Activated CD8-positive, alpha-beta memory T cell treated with anti-CD3 and anti-CD28 coated beads, Interleukin-2, amount 50 U/mL, for 24 hours (primary cell): ENCODE measurements around the gene TMEM254.
"Not testable (repeated sequence)": the region's sequence is repeated elsewhere in the genome, so short reads cannot be mapped to it uniquely, and the experiment has no call there.

Source experiments
- DNase-seq: peaks from one replicate; pipeline ENCODE4 v3.0.0-alpha.2; 2020; ENCODE audit errors: extremely low read depth

TMEM254 gene

DNA sequence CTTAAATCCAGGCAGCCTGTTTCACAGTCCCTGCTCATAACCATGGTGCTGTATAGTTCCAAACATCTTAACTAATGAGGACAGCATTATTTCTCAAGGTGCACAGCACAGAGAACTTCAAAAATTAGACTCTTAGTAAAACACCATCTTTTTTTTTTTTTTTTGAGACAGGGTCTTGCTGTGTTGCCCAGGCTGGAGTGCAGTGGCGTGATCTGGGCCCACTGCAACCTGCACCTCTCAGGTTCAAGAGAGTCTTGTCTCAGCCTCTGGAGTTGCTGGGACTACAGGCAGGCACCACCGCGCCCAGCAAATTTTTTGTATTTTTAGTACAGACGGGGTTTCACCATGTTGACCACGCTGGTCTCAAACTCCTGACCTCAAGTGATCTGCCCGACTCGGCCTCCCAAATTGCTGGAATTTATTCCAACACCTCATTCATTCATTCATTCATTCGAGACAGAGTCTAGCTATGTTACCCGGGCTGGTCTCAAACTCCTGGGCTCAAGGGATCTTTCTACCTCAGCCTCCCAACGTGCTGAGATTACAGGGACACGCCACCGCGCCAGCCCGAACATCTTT is 507 bp upstream of the TMEM254 start:
- no peak for DNase-seq

DNA sequence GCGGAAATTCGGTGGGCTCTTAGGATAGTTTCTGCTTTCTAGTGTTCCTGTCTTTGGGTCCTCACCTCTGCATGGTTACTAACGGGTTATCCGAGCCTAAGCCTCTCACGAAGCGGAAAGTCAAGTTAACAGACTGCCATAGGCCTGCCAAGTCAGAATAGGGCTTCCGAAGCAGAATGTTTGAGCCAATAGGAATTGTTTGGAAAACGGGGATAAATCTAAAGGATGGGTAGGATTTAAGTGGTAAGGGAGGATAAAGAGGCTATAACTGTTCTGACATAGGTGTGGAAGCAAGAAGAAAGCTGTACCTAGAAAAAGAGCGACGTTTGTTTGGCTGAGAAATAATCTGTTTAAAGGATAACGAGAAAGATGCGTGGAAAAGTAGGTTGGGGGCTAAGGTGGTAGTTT is 851 bp downstream of the TMEM254 start:
- no peak for DNase-seq

DNA sequence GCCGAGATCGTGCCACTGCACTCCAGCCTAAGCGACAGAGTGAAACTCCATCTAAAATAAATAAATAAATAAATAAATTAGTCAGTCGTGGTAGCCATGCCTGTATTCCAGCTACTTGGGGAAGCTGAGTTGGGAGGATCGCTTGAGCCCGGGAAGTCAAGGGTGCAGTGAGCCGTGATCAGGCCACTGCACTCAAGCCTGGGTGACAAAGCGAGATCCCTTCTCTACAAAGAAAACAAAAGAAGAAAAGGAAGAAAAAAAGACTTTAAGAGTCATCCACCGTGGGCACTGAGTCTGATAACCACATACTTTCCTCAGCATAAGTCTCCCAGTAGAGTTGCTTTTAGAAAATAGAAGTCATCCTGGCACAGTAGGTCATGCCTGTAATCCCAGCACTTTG is 2.6 kb downstream of the TMEM254 start:
- DNase-seq: no peak

DNA sequence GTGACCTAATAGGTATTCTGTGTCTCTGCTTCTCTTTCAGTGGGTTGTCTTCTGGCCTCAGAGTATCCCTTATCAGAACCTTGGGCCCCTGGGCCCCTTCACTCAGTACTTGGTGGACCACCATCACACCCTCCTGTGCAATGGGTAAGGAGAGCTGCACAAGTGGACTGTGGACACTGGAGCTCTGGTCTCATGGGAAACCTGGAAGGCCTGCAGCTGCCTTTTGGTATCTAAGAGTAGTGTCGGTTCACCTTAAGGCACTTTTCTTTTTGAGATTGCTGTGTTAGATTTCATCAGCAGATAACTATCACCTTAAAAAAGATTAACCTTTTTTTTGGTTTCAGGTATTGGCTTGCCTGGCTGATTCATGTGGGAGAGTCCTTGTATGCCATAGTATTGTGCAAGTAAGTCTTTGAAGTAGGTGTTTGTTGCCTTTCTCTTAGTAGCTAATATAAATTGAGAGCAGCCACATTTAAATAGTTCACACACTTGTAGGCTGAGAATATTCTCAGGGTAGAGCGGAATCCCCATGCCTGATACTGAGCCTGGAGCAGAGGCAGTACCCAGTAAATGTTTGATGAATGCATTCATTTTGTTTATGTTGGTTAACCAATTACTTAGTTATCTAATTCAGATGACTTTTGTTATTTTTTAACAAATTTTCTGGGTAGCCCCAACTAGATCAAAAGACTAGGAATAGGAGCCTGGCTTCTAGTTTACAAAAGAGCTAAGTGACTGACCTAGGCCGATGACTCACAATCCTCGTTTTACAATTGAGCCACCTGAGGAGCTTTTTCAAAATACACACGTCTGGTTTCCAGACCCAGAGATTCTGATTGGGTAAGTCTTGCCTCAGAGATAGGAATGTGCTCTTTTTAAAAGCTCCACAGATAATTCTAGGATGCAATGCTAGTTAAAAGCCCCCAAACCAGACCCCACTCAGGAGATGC is 3.6 kb downstream of the TMEM254 start:
- DNase-seq: no peak

DNA sequence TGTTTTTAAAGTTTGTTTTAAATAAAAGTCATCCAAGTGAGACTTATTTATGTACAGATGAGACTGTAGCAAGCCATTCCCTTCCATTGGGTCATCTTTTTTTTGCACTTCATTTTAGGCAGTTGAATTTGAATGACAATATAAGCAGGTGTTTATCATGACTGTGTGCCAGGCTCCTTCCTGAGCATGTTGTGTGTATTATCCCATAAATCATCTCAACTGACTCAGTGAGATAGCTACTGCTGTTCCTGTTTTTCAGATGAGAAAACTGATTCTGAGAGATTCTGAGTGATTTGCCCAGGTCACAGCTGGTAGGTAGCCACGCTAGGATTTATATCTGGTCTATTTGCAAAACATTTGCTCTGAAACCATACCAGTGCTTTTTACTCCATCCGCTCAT is 11.7 kb downstream of the TMEM254 start:
- no peak for DNase-seq

DNA sequence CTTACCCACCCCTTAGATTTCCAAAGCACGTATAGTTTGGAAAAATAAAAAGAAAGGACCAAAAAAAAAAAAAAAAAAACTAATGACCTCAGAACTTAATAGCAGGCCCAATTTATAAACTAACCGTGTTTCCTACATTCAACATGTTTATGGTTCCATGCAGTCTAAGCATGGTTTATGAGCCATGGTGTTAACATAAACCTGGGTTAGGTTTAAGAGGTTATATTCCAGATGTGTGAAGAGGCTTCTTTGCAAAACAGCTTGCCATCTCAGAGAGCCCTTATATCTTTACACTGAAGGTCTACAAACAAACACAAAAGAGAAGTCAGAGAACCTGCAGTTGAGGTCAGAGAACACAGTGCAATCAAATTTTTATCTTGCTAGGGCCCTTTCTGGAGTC is 15.8 kb downstream of the TMEM254 start:
- DNase-seq: no peak

DNA sequence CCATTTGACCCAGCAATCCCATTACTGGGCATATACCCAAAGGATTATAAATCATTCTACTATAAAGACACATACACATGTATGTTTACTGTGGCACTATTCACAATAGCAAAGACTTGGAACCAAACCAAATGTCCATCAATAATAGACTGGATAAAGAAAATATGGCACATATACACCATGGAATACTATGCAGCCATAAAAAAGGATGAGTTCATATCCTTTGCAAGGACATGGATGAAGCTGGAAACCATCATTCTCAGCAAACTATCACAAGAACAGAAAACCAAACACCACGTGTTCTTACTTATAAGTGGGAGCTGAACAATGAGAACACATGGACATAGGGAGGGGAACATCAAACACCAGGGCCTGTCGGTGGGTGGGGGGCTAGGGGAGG is 19.8 kb downstream of the TMEM254 start:
- not testable (repeated sequence) for DNase-seq

DNA sequence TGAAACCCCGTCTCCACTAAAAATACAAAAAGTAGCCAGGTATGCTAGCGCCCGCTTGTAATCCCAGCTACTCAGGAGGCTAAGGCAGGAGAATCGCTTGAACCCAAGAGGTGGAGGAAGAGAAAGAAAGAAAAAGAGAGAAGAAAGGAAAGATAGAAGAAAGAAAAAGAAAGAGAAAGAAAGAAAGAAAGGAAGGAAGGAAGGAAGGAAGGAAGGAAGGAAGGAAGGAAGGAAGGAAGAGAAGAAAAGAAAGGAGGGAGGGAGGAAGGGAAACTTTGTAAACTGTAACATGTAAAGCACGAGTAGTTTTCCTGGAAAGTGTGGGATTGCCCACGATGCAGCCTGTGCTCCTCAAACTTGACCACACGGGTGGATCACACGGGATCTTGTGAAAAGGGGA is 20.8 kb downstream of the TMEM254 start:
- DNase-seq: not testable (repeated sequence)

DNA sequence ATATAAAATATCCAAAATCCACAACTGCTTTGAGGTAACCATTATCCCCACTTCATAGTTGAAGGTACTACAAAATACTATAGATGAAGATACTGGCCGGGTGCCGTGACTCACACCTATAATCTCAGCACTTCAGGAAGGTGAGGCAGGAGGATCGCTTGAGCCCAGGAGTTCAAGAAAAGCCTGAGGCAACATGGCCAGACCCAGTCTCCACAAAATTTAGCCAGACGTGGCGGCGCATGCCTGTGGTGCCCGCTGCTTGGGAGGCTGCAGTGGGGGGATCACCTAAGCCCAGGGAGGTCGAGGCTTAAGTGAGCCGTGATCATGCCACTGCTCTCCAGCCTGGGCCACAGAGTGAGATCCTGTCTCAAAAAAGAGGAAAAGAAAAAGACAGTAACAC is 21.7 kb downstream of the TMEM254 start:
- DNase-seq: no peak

DNA sequence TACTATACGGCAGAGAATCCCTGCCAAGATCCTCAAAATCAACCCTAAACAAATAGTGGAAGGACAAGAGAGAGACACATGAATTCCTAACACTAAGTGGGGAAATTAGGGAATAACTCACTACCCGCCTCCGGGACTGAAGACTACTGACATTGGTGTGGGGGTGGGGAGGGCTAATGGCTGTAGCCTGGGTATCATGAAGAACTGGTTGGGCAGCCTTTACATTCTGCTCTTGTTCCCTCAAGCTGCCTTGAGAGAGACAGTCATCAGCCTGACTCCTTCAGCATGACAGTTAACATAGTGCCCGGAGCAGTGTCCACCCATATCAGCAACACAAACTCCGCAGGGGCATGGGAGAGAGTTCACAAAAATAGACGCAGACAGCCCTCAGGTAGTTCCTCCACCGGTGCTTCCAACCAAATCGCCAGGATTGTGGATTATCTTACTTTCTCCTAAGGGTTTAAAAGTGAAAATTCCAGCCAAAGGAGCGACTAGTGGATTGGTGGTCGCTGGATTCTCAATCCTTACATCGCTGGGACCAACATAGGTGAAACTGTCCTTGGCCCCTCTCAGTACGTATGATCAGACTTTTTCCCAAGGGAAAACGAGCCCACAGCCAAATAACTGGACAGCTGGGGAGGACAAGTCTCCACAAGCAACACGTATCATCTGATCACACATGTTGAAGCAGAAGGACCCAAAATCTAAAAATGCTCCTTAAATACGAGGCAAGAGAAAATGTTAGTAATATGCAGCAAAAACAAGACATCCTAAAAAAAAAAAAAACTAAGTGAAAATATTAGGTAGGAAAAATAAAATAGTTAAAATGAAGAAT is 22.6 kb downstream of the TMEM254 start:
- DNase-seq: no peak

DNA sequence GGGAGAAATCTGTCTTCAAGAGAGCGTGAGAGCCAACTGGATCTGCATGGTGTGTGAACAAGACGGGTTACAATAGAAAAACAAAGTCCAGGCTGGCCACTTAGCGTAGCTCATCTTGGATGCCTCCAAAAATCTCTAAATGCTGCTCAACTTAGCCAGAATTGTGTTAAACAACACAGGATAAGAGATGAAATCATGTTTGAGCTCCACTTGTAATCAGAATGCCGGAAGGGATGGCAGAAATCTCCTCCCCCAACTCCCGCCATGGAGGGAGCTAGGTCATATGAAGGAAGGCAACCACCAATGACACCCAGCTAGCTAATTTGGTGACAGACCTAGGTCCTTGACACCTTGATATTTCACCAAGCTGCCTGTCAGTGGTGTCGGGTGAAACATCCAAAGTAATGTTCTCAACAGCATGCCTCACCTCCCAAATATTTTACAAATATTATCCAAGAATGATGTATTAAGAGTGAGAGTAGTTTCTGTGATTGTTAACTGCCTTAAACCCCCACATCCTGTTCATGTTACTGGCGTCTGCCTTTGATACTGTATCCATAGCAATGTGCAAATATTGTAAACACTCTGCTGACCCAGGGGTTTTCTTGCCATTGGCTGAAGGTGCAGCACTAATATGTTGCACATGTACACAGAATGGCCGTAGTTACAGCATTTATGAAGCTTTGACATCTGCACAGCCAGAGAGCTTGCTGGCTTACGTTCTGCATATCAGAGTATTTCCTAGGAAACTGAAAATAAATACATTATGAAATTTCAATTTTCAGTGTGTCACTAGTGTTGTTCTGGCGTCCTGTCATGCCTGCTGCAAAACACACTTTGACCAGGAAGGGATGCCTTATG is 25.8 kb downstream of the TMEM254 start:
- no peak for DNase-seq

DNA sequence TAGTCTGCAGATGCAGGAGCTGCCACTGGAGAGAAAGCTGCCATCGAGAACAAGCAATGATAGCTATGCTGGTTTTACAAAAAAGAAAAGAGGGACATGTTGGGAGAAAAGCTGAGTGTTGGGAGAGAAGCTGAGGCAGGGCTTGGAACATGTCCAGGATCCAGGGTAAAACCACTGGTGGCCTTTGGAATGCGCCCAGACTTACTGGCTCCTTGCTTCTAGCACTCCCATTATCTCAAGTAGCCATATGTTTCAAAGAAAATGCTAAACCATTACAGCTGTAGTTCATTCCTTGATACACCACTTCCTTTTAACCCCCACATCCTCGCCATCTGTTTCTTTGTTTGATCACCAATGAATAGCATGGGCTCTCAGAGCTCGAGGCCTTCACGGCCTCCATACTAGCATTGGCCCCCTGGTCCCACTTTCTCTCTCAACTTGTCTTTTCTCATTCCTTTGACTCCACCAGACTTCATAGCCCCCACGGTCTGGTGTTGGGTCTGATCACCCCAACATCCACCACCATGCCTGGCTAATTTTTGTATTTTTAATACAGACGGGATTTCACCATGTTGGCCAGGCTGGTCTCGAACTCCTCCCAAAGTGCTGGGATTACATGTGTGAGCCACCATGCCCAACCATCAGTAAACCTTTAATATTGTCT is 30.2 kb downstream of the TMEM254 start:
- DNase-seq: no peak

DNA sequence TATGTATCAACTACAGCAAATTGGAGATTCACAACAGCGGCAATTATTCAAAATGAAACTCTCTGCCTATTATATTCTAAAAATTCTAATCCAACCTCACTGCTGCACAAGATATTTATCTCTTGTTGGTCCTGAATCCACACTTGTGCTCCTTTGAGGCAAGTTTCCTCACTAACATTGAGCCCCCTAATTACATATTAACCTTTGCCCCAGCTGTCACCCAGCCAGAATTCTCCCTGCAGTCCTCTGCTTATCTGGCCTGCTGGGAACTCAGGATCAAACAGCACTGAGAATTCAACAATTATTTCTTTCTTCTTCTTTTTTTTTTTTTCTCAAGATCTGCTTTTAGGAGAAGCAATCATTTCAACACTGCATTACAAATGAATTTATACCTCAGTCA is 32.5 kb downstream of the TMEM254 start:
- DNase-seq: no peak

DNA sequence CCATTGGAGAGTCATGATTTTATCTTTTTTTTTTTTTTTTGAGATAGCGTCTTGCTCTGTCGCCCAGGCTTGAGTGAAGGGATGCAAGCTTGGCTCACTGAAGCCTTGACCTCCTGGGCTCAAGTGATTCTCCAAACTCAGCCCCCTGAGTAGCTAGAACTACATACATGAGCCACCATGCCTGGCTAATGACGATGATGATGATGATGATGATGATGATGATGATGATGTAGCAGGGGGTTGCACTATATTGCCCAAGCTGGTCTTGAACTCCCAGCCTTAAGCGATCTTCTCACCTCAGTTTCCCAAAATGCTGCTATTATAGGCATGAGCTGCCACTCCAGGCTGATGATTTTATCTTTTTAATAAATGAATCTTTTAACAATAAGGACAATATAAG is 40.2 kb downstream of the TMEM254 start:
- no peak for DNase-seq

DNA sequence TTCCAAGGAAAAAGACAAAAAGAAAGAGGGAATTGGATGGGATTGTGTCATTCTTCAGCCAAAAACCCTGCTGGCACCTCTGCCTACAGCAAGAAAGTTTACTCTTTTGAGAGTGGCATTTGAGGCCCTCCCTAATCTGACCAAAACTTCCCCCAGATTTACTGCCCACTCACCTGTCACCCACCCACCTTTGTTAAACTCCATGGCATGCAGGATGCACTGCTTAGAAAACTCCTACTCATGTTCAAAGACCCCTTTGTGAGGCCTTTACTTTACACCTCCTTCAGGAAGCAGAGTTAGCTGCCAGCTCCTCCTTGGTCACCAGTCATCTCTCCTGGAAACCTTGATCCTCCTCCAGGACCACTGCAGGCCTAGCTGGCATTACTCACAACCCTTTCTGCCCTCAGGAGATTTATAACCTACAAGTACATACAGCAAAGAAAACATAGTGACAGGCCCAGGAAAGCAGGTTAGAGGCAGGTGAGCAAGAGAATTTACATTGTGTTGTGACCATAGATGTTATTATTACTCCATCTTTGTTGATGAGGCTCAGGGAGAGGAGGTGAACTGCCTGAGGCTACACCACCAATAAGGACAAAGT is 43.7 kb downstream of the TMEM254 start:
- DNase-seq: no peak

DNA sequence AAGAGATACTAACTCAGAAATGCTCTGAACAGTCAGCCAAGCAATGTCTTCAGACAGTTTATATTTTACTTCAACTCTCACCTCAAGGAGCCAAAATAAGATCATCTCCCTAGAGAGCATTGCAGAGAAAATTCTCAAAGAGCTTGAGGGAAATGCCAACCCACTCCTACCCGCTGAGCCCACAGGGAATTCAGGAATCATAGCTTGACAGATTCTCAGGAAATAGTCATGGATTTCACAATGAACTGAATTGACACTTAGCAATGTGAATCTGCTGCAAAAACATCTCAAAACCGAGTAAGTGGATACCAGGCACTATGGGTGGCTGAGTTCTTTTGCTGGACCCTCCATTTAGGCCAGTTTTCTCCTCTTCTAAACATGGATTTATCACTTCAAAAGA is 44.3 kb downstream of the TMEM254 start:
- DNase-seq: no peak

DNA sequence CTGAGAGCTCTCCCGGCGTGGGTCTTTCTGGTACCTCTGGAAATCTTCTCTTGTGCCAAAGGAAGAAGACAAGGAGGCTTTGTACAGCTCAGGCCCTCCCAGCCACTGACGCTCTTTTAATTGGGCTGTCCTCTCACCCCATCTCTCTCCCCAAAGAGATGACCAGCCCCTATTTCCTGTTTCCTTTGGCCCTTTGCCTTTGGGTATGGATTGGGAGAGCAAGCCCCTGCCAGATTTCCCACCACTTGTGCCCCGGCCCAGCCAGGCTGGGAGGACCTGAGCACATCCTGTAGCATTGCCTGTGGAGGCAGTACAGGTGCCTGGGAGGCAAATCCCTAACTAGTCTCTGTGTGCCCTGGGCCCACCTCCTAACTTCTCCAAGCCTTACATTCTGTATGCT is 48.4 kb downstream of the TMEM254 start:
- no peak for DNase-seq

DNA sequence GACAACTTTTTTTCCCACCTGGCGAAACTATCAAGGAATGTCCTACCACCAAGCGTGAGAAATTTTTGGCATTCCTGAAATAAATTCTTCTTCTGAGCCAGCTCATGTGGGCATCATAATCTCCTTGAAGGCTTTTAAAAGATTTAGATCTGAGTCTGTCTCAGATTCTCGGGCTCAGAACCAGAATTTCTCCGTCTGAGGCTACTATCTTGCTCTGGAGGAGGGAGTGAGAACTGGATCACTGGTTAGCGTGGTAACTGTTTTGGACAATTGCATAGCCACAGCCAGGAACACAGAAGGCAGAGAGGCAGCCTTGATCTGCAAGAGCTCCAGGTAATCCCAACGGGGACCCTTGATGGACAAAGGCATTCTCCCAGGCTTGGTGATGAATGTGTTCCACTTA is 53.0 kb downstream of the TMEM254 start:
- DNase-seq: no peak

DNA sequence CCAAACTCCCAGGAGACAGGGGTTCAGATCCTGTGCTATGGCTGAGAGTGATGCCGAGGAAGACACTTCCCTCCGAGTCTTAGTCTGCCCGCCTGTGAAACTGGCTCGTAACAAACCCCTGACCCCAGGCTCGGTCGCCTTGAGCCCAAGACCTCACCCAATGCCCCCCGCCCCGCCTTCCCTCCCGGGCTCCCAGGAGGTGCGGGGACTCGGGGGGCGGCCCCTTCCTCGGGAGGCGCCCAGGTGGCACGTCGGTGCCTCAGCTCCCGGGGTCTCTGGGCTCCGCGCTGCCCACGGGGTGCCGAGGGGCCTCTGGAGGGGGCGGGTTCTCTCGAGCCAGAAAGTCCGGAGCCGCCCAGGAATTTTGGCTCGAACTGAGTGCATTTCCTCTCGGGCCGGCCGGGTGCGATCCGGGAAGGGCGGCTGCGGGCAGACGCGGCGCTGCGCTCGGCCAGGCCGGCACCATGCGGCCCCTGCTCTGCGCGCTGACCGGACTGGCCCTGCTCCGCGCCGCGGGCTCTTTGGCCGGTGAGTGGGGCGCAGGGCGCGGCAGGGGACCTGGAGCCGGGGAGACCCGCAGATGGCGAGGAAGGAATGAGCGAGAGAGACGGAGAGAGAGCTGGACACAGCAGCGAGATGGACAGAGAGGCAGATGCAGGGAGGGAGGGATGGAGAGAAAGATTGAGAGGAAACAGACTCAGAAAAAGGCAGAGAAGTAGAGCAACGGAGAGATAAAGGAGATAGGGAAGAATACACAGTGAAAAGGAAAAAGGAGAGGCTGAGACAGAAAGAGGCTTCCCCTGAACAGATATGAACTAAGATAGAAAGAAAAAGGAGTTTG is 54.1 kb downstream of the TMEM254 start, which contains the start of gene PLAC9:
Gene PLAC9 (plus strand): TSS at position 432 of the 841 bp plus-strand sequence. CDS start 33 bp downstream, at position 465.
- DNase-seq: no peak

DNA sequence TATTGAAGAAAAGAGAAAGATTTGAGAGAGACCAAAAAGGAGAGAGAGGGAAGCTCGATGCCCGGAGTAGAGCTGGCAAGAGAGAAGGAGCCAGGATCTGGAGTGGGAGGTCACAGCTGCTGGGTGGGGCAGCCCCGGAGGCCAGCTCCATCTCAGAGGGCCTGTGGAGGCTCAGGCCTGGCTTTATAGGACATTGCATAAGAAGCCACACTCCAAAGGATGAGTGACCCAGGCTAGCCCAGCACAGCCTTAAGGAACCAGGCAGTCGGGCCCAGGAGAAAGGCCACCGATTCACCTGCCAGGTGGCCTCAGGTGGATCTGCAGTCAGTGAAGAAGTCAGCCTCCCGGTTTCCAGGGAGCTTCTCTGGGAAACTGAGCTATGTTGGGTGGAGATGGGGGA is 54.7 kb downstream of the TMEM254 start:
- DNase-seq: no peak
